GM12892 (cell line): Measurements from ENCODE around the gene THRB.

ENCODE experiments used
- DNase-seq: peaks from one replicate; pipeline ENCODE4 v3.0.0; 2011; ENCODE audit not compliant: insufficient read length
- FAIRE-seq: peaks from 2 replicates; lab custom pipeline; 2011; peaks lifted over from hg19 to GRCh38; lab: Jason Lieb, UNC
- POLR2A ChIP-seq: IDR thresholded peaks from 2 replicates; pipeline ENCODE4 v1.6.1; 2011; ENCODE audit warnings: low read depth, low read length, control low read depth
- POLR2AphosphoS5 ChIP-seq: IDR thresholded peaks from 2 replicates; pipeline ENCODE4 v1.6.1; 2011; ENCODE audit warnings: low read depth, low read length, control low read depth
- TAF1 ChIP-seq: IDR thresholded peaks from 2 replicates; pipeline ENCODE4 v1.6.1; 2011; ENCODE audit warnings: low read depth, mild to moderate bottlenecking, control low read depth, low read length, borderline replicate concordance

Gene THRB

DNA sequence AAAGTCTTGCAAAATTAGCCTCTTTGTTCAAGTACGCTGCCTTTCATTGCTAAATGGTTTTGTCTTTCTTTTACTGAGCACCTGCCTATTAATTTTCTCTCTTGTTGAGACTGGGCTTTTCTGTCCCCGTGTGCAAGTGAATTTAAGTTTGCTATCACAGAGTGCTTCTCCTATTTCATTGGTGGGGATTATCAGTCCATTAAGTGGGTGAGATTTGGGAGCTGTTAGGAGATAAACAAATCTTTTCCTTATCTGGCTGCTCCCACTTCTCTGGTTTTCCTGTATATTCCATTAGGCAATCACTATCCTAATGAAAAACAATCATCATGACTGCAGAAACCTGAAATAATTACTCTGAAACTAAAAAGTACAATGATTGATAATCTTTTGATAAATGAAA, 295.4 kb downstream of the THRB start:
- TF ChIP-seq TAF1 (no peak), POLR2A (no peak), POLR2AphosphoS5 (no peak)

GRCh38 chr3:24198728-24199127, 295.9 kb downstream of the THRB start:
- DNase-seq (no peak), FAIRE-seq (no peak)
- no peak for TF ChIP-seq TAF1
- TF ChIP-seq POLR2AphosphoS5 = no peak

More for the DNA sequence above, 295.4 kb downstream of the THRB start:
- FAIRE-seq (no peak), DNase-seq (no peak)

- TF ChIP-seq POLR2AphosphoS5 (no peak), POLR2A (no peak), TAF1 (no peak)
These were observed 296.8 kb downstream of the THRB start for GRCh38 chr3:24197809-24198208.

GRCh38 chr3:24196526-24196925, 298.1 kb downstream of the THRB start:
- DNase-seq = no peak
- FAIRE-seq = no peak
- TF ChIP-seq POLR2A = no peak
- no peak for TF ChIP-seq TAF1
- TF ChIP-seq POLR2AphosphoS5 = no peak

More at GRCh38 chr3:24197809-24198208, 296.8 kb downstream of the THRB start:
- no peak for FAIRE-seq
- DNase-seq = no peak

GRCh38 chr3:24195504-24196230, 299.0 kb downstream of the THRB start:
- TF ChIP-seq POLR2A = no peak
- no peak for TF ChIP-seq TAF1
- no peak for TF ChIP-seq POLR2AphosphoS5
- FAIRE-seq (no peak), DNase-seq (no peak)

- DNase-seq = no peak
- FAIRE-seq = no peak
- no peak for TF ChIP-seq POLR2AphosphoS5
- no peak for TF ChIP-seq TAF1
- TF ChIP-seq POLR2A = no peak
These were observed 302.1 kb downstream of the THRB start for GRCh38 chr3:24192469-24193056.

DNA sequence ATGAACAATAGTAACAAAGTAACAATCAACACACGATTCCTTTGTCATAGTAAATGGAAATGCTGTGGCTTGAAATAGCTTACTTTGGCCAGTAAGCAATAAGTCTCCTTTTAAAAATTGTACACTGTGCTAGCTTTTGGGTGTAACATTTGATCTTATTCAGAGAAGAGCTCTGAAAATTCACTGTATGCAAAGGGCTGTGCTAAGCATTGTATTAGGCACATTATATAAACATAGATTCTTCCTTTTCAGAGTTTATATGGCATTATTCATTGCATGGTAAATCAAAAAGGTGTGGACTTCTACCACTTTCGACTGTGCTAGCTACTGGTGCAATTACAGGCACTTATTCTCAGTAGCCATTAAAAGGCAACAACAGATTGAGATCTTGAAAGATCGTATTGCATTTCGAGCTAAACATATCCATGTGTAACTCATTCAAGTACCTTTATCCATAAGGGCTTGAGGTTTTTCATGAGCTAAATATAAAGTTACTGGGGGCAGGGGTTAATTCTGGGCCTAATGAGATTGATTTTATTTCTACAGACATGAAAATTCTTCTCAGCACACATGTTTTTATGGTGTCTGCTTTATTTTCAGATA, 302.7 kb downstream of the THRB start:
- no peak for TF ChIP-seq POLR2A
- TF ChIP-seq POLR2AphosphoS5 = no peak
- no peak for TF ChIP-seq TAF1
- no peak for FAIRE-seq
- no peak for DNase-seq

GRCh38 chr3:24190256-24190655, 304.4 kb downstream of the THRB start:
- TF ChIP-seq POLR2AphosphoS5 (no peak), POLR2A (no peak), TAF1 (no peak)
- FAIRE-seq (no peak), DNase-seq (no peak)

GRCh38 chr3:24185738-24186384, 308.8 kb downstream of the THRB start:
- peak; percentile 12 for DNase-seq
- TF ChIP-seq POLR2A (no peak), POLR2AphosphoS5 (no peak), TAF1 (no peak)
- FAIRE-seq = no peak

DNA sequence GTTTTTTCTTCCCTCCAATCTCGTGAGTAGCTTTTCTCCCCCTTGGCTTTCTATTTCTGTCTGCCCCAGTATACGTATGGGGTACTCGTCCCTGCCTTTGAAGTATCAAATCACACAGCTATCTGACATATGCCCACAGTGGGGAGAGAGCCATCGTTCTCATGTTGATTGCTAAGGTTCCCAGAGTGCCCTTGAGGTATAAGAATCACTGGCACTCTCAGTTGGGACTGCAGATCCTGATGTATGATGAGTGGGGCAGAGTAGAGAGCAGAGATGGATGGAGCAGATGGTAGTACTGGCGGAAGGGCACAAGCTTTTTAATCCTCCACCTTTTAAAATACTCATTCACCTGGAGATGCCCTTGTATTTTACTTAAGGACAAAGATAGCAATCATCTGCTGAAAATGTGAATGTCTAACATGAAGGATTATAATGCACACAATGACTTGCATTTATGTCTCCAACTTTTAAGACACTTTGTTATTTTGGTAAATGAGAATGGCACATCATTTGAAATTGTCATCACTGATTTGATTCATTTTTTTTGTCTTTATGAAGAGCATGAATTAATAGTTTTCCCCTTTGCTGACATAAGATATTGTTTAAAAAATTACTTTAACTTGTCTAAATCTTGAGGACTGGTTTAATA, 310.0 kb downstream of the THRB start:
- DNase-seq = no peak
- no peak for TF ChIP-seq TAF1
- TF ChIP-seq POLR2AphosphoS5 = no peak
- no peak for TF ChIP-seq POLR2A
- no peak for FAIRE-seq

DNA sequence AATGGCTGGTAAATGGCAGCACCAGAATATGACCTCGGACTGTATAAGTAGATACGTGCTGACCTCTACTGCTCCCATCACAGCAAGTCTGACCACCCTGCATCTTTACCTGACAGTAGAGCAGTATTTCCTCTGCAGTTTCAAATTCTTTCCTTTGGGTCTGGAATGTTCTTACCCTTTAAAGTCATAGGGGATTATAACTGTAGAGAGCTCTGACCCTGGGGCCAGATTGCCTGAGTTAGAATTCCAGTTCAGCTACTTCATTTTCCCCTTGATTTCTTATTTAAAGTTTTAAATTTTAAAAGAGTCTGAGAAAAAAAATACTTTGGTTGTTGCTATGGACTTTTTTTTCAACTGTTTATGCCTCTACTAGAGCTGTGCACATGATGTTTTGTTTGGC, 311.9 kb downstream of the THRB start:
- DNase-seq (no peak), FAIRE-seq (no peak)
- TF ChIP-seq POLR2A (no peak), POLR2AphosphoS5 (no peak), TAF1 (no peak)
